Stimulated activated CD4-positive, alpha-beta T cell treated with anti-CD3 and anti-CD28 coated beads, TNF-alpha, amount 100 ng/mL, for 1 hour (primary cell): ENCODE data around the gene DNM1L.

Experiments used
- DNase-seq, 3 donors: peaks; one replicate each; pipeline ENCODE4 v3.0.0-alpha.2; 2020; ENCODE audit warnings: low read depth in 3 of 3, low spot score in 1 of 3

The DNM1L gene

GRCh38 chr12:32755654-32756475 lies 76.8 kb downstream of the DNM1L start, which contains the start of gene YARS2:
Gene YARS2 (minus strand): TSS chr12:32755897. CDS start chr12:32755874, 23 bp downstream.
- DNase-seq, result peak; percentile 71 to 77 (median 72)

GRCh38 chr12:32756476-32757066 lies 77.5 kb downstream of the DNM1L start:
- no peak for DNase-seq

- DNase-seq, result no peak
Measured at GRCh38 chr12:32757157-32757556, 78.1 kb downstream of the DNM1L start.

- DNase-seq, result no peak
Measured at GRCh38 chr12:32761716-32762115, 82.6 kb downstream of the DNM1L start.

- no peak for DNase-seq
Measured at GRCh38 chr12:32765906-32766305, 86.8 kb downstream of the DNM1L start.

- no peak for DNase-seq
Measured at GRCh38 chr12:32768518-32768917, 89.4 kb downstream of the DNM1L start.

GRCh38 chr12:32770141-32770540 lies 91.0 kb downstream of the DNM1L start:
- DNase-seq, result no peak

GRCh38 chr12:32773691-32774090 lies 94.6 kb downstream of the DNM1L start:
- DNase-seq, result no peak

GRCh38 chr12:32776258-32776657 lies 97.2 kb downstream of the DNM1L start:
- no peak for DNase-seq

- no peak for DNase-seq
Measured at GRCh38 chr12:32777159-32777558, 98.1 kb downstream of the DNM1L start.

- no peak for DNase-seq
Measured at GRCh38 chr12:32777691-32778175, 98.6 kb downstream of the DNM1L start.

- no peak for DNase-seq
Measured at GRCh38 chr12:32780071-32780470, 101.0 kb downstream of the DNM1L start.

- no peak for DNase-seq
Measured at GRCh38 chr12:32783029-32783428, 103.9 kb downstream of the DNM1L start.

- no peak for DNase-seq
Measured at GRCh38 chr12:32785557-32785956, 106.5 kb downstream of the DNM1L start.

GRCh38 chr12:32788405-32788804 lies 109.3 kb downstream of the DNM1L start:
- DNase-seq, result no peak

- DNase-seq, result no peak
Measured at GRCh38 chr12:32789446-32789845, 110.3 kb downstream of the DNM1L start.

GRCh38 chr12:32789916-32790315 lies 110.8 kb downstream of the DNM1L start:
- DNase-seq, result no peak

- DNase-seq, result no peak
Measured at GRCh38 chr12:32794281-32794680, 115.2 kb downstream of the DNM1L start.
